H4 (cell line): Measurements from ENCODE around the gene RFC1. TPM values are rescaled to one million over a fixed set of nuclear protein-coding genes. Genes with fewer than 3 reads are reported as not detected.
"Not testable (repeated sequence)": the region's sequence is repeated elsewhere in the genome, so short reads cannot be mapped to it uniquely, and the experiment has no call there.

Source experiments
- DNase-seq: peaks from one replicate; pipeline ENCODE4 v3.0.0-alpha.2; 2015; ENCODE audit warnings: low spot score
- total RNA-seq: library from RNA; depleted of rRNA; stranded (reverse); fragments of >200 nt; shearing (Covaris generic); gene quantifications from 2 replicates; pipeline ENCODE4 v1.2.3, GENCODE V29; 2014

Gene RFC1
- total RNA-seq, 1 experiment from 2014 or later: 54.4 TPM

GRCh38 chr4:39353478-39354253 lies 12.5 kb downstream of the RFC1 start:
- peak; percentile 41 for DNase-seq

GRCh38 chr4:39353149-39353477 lies 13.0 kb downstream of the RFC1 start:
- not testable (repeated sequence) for DNase-seq

- DNase-seq: no peak
Measured at GRCh38 chr4:39349326-39349725, 16.8 kb downstream of the RFC1 start.

GRCh38 chr4:39348371-39349315 lies 17.5 kb downstream of the RFC1 start:
- no peak for DNase-seq

- DNase-seq: no peak
Measured at GRCh38 chr4:39346856-39347519, 19.2 kb downstream of the RFC1 start.

- DNase-seq: no peak
Measured at GRCh38 chr4:39342731-39343130, 23.4 kb downstream of the RFC1 start.

- no peak for DNase-seq
Measured at GRCh38 chr4:39341075-39341725, 25.0 kb downstream of the RFC1 start.

GRCh38 chr4:39339968-39340367 lies 26.2 kb downstream of the RFC1 start:
- no peak for DNase-seq

- DNase-seq: no peak
Measured at GRCh38 chr4:39337841-39338240, 28.3 kb downstream of the RFC1 start.

- no peak for DNase-seq
Measured at GRCh38 chr4:39335566-39335965, 30.6 kb downstream of the RFC1 start.

GRCh38 chr4:39331191-39331590 lies 35.0 kb downstream of the RFC1 start:
- no peak for DNase-seq

- DNase-seq: no peak
Measured at GRCh38 chr4:39330353-39330752, 35.8 kb downstream of the RFC1 start.

- no peak for DNase-seq
Measured at GRCh38 chr4:39326468-39326977, 39.6 kb downstream of the RFC1 start.

- no peak for DNase-seq
Measured at GRCh38 chr4:39324897-39325613, 41.1 kb downstream of the RFC1 start.

GRCh38 chr4:39324446-39324845 lies 41.7 kb downstream of the RFC1 start:
- DNase-seq: no peak

- DNase-seq: no peak
Measured at GRCh38 chr4:39323821-39324220, 42.3 kb downstream of the RFC1 start.

- DNase-seq: no peak
Measured at GRCh38 chr4:39320381-39321115, 45.6 kb downstream of the RFC1 start.

GRCh38 chr4:39319676-39320075 lies 46.5 kb downstream of the RFC1 start:
- DNase-seq: peak; percentile 68

- no peak for DNase-seq
Measured at GRCh38 chr4:39312816-39313215, 53.3 kb downstream of the RFC1 start.

GRCh38 chr4:39308611-39309010 lies 57.6 kb downstream of the RFC1 start:
- no peak for DNase-seq
